HG03460 (cell line): Measurements from ENCODE around the gene MIDN.
"Not testable (repeated sequence)": the region's sequence is repeated elsewhere in the genome, so short reads cannot be mapped to it uniquely, and the experiment has no call there.

ENCODE experiments used
- ATAC-seq: cut with Tn5 transposase; IDR thresholded peaks from one replicate; pipeline ENCODE4 v1.9.1; 2021; ENCODE audit not compliant: unreplicated experiment

The MIDN gene

DNA sequence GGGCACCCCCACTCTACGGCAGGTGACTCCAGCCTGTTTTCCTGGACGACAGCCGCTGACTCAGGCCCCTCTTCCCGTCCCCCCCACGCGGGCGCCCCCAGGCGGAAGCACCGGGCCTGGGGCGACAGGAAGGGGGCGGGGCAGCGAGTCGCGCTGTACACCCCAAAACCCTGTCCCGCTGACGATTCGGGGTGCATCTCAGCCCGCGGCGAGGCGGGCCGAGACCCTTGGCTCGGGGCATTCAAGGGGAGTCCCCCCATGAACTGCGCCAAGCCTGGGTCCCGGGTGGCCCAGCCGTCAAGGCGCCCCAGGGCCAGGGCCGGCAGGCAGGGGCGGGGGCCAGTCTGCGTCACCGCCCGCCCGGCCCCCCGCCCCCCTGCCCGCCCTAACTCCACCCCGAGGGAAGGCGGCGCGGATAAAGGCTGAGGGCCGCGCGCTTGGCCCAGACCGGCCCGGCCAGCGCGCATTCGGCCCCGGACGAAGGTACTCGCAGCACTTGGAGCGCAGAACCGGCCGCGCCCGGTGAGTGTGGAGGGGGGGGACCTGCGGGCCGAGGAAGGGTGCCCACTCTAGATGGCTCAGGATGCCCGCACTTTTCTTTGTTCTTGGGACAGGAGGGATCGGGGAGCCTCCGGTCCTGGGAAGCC lies at the start of gene MIDN:
Gene MIDN, plus strand, starts transcription at position 445 of the 647 bp plus-strand sequence. CDS start 1,714 bp downstream, outside the sequence.
- peak; percentile 12 for ATAC-seq

DNA sequence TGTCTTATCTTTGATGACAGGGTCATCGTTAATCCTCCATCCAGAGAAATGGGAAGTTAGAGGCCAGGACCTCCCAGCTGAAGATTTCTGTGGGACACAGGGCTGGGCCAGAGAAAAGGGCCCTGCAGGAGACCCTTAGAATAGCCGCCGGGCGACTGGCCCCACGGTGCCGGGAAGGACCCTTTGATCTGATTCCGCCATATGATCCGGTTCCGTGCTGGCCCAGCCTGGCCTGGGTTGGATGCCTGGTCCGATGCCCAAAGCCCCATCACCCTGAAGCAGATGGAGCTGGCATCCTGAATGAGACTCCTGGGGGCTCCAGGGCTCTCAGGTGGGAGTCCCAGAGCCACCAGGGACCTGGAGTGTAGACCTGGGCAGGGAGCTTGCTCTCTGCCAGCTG lies 48.9 kb upstream of the MIDN start:
- no peak for ATAC-seq

DNA sequence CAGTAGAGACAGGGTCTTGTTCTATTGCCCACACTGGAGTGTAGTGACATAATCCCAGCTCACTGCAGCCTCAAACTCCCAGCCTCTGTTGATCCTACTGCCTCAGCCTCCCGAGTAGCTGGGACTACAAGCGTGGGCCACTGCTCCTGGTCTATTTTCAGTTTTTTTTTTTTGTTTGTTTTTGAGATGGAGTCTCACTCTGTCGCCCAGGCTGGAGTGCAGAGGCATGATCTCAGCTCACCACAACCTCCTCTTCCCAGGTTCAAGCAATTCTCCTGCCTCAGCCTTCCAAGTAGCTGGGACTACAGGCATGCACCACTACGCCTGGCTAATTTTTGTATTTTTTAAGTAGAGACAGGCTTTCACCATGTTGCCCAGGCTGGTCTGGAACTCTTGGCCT lies 47.8 kb upstream of the MIDN start:
- ATAC-seq = not testable (repeated sequence)

DNA sequence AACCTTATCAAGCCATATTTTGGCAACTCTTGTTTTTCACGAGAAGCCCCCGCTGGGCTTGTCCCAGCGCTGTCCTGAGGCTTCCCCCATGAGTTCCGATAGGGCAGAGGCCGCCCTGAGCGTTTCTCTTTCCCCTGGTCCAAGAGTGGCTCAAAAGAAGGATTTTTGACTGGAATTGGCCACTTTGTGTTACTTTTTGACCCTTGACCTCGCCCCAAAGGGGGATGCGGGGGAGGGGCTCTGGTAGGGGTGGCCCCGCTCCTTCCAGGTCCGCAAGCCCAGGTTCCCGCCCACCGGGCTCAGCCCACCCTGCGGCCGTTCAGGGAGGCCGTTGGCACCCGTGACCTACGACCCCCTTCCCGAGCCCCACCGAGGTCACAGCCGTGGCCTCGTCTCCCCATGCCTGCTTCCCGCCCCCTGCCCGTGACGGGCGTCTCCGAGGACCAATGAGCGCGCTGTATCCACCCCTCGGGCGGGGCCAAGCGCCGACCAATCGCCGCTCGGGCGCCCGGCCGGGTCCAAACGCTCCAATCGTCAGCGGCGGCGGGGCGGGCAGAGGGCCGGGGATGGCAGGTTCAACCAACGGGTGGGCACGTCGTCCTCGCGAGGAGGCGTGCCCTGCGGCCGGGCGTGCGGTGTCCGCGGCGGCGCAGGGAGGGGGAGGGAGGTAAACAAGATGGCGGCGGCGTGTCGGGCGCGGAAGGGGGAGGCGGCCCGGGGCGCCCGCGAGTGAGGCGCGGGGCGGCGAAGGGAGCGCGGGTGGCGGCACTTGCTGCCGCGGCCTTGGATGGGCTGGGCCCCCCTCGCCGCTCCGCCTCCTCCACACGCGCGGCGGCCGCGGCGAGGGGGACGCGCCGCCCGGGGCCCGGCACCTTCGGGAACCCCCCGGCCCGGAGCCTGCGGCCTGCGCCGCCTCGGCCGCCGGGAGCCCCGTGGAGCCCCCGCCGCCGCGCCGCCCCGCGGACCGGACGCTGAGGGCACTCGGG lies 43.0 kb upstream of the MIDN start, which contains the start of gene STK11:
Gene STK11, plus strand, starts transcription at position 665 of the 986 bp plus-strand sequence. CDS start 1,136 bp downstream, outside the sequence.
- peak; percentile 78 for ATAC-seq

DNA sequence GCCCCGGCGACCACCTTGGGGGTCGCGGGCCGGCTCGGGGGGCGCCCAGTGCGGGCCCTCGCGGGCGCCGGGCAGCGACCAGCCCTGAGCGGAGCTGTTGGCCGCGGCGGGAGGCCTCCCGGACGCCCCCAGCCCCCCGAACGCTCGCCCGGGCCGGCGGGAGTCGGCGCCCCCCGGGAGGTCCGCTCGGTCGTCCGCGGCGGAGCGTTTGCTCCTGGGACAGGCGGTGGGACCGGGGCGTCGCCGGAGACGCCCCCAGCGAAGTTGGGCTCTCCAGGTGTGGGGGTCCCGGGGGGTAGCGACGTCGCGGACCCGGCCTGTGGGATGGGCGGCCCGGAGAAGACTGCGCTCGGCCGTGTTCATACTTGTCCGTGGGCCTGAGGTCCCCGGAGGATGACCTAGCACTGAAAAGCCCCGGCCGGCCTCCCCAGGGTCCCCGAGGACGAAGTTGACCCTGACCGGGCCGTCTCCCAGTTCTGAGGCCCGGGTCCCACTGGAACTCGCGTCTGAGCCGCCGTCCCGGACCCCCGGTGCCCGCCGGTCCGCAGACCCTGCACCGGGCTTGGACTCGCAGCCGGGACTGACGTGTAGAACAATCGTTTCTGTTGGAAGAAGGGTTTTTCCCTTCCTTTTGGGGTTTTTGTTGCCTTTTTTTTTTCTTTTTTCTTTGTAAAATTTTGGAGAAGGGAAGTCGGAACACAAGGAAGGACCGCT lies 42.1 kb upstream of the MIDN start:
- ATAC-seq = no peak

DNA sequence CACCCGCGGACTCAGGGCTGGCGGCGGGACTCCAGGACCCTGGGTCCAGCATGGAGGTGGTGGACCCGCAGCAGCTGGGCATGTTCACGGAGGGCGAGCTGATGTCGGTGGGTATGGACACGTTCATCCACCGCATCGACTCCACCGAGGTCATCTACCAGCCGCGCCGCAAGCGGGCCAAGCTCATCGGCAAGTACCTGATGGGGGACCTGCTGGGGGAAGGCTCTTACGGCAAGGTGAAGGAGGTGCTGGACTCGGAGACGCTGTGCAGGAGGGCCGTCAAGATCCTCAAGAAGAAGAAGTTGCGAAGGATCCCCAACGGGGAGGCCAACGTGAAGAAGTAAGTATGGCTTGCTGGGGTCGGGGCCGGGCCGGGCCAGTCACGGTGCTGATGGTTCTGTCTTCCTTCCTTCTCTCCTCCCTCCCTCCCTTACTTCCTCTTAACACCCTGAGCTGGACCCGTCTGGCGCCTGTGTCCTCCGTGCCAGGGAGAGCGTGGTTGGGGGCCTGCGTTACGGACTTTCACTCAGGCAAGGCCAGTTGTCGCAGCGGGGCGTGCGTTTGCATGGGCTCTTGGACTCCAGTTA lies 41.4 kb upstream of the MIDN start:
- ATAC-seq = no peak

DNA sequence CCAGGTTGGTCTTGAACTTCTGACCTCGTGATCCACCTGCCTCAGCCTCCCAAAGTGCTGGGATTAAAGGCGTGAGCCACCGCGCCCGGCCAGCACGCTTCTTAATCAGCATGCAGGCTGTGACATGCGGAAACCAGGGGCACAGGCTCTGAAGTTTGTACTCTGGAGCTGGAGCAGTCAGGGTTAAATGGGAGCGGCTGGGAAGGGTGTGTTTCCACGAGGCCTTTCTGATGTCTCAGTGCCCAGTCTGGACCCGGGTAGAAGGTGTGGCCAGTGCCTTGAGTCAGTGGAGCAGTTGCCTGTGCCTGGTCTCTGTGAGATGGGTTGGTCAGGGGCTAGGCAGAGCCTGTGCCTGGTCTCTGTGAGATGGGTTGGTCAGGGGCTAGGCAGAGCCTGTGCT lies 39.6 kb upstream of the MIDN start:
- not testable (repeated sequence) for ATAC-seq

DNA sequence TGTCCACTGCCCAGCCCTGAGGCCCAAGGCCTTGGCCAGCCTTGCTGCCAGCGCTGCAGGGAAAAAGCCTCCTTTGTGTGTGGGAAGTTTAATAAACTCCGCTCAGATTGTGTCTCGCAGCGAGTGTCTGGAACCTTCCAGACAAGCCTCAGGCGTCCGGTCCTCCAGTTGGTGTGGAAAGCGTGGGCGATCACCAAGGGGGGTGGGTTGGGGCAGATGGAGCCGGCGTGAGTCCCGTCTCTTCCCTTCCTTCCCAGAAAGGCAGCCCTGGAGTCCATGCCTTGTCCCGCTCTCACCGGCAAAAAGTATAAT lies 38.2 kb upstream of the MIDN start:
- ATAC-seq = no peak

DNA sequence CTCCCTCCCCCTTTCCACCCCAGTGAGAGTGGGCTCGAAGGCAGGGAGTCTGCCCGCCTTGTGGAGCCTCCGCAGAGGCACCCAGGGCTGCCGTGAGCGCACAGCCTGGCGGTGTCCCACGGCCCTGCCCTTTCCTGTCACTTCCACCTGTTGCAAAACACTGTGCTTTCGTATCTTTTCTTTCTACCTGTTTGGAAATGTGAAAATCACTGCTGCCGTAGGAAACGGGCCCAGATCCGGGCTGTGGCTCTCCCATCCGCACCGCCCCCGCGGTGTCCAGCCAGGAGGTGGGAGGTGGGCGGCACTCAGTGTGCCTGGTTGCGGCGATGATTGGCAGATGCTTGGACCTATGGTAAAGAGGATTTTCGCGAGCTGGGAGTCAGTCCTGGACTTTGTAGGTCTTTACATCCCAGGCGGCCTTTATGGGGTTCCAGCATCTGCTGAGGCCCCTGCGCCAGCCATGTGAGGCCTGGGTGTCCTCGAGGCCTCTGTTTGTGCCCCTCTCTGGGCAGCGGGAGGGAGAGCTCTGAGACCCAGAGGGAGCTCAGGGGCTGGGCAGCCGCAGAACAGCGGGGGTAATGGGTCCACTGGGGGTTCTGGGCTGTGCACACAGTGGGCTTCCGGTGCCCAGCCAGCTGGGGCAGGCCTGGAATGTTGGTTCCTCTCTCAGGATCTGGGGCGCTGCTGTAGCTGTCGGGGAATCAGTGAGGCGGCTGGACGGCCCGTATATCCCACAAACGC lies 36.7 kb upstream of the MIDN start:
- no peak for ATAC-seq

DNA sequence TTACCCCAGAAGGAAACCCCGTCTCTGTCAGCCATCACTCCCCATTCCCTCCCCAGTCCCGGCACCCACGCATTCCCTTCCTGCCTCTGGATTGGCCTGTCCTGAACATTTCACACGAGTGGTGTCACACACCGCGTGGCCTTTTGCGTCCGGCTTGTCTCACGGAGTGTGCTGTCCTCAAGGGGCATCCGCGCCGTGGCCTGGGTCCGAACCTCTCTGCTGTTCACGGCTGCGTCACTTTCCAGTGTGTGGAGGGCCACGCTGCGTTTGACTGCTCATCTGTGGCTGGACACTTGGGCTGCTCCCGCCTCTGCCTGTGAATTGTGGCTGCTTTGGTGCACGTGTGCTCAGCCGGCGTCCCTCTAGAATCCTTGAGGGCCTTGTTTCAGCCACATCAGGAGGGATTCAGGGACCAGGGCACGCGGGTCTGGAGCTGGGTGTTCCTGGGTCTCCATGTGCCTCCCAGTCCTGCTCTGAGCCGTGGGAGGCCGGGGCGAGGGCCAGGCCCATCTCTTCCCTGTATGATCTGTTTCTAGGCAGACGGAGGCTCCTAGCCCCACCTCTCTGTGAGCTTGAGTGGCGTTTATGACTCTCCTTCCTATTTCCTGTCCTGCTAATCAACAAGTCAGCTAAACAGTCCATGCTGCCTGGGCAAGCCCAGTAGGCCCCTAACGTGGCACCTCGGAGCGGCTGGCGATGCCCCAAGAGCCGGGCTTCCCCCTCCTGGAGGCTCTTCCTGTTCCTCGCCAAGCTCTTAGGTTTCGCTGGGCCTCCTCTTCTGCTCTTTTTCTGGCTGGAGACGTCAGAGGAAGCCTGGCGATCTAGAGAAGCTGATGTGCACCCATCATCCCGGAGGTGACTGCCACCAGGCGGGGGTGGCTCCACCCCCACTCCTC lies 34.7 kb upstream of the MIDN start:
- no peak for ATAC-seq

DNA sequence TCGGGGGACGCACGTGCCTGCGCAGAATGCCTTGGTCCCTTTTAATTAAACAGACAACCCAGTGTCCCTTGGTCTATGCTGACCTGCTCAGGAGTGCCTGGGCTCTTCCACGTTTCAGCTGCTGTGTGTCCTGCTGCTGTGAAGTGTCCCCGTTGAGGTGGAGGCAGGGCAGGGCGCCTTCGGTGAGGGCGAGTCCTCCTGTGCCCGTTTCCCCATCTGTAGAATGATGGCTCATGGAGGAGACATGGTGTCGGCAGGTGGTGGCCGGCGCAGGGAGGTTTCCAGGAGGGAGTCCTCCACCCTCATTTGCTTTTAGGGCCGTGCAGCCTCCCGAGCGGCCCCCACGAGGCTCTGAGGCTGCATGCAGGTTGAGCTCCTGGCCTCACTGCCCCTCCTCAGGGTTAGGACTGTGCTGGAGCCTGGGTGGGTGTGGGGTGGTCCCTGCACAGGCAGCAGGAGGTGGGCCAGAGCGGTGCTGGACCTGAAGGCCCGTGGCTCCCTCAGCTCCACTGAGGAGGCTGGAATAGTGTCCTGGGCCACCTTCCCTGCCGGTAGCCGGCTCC lies 34.0 kb upstream of the MIDN start:
- no peak for ATAC-seq

DNA sequence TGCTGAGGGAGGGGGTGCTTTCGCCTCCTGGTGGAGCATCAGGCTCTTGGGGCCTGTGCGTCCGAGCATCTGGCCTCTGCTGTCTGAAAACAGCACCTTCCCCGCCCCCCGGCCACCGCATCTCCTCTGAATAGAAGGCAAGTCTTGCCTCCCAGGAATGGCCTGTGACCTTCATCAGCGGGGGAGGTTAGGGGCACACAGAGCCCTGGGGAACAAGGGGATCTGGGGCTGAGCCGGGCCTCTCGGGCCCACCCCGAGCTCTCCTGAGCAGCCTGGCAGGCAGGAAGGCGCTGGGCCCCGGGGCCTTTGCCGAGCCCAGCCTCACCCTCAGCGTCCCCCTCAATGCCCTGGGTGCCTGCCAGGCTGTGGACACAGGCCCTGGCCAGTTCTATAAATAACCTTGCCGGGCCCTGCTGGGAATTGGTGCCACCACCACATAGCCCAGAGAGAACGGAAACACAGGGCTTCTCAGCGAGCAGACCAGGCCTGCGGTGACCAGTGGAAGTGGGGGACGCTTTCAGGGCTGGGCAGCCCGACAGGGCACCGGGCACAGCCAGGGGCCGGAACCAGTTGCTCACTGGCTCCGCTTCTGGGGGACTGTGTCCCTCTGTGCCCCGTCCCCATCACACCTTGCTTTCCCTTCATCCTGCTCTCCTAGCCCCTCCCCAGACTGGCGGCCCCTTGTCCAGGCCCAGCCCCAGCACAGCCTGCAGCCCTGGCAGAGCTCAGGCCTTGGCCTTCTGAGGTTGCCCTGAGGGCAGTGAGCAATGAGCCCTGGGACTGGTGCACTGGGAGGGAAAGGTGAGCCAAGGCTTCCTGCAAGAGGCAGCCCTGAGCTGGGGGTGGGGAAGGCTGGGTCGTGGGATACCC lies 33.3 kb upstream of the MIDN start:
- ATAC-seq = no peak

DNA sequence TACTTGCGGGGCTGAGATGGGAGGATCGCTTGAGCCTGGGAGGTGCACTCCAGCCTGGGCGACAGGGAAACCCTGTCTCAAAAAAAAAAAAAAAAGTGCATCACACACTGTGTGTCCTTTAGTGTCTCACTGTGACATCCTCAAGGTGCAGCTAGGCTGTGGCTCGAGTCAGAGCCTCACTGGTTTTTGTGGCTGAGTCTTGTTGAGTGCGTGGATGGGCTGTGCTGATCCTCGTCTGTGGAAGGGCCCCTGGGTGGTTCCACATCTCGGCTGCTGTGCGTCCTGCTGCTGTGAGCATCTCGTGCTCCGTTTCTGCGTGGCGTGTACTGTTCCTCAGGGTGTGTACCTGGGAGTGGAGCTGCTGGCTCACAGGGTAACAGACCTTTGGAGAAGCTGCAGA lies 31.6 kb upstream of the MIDN start:
- no peak for ATAC-seq

DNA sequence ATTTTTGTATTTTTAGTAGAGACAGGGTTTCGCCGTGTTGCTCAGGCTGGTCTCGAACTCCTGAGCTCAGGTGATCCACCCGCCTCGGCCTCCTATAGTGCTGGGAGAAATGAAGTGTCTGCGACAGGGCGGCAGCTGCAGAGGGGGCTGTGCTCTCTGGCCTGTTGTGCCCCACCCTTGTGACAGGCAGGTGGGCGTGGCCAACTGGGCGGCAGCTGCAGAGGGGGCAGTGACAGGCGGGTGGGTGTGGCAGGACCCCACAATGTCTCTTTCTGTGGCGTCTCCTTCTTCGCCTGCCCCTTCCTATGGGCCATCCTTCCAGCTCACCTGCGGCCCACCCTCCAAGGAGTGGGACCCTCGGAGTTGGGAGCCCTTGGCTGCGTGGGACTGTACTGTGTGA lies 31.0 kb upstream of the MIDN start:
- ATAC-seq = no peak

DNA sequence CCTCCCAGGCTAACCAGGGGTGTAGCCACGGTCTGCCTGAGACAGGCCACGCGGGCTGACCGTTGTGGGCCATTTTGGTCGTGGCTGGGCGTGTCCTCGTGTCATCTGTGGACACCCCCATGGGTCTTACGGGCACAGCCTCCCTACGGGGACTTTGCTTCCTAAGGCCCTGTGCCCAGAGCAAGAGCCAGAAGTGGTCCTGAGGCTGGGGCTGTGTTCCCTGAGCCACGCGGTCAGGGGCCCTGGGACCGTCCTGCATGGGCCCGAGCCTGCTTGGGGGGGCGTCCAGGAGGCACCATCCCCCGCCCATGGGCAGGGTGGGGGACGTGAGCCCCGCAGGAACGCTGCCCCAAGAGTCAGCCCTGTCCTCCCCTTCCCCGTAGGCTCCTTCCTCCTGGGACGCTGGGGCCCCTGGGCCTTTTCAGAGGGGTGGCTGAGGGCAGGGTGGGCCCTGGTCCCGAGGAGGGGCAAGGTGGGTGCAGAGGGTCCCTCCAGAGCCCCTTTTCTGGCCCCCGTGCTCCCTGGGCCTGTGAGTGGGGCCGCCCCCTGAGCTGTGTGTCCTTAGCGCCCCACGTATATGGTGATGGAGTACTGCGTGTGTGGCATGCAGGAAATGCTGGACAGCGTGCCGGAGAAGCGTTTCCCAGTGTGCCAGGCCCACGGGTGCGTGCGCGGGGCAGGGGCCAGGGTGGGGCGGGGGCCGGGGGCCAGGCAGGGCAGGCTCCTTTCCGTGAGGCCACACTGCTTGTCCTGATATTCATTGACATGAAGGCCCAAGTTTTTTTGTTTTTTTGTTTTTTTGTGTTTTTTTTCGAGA lies 29.4 kb upstream of the MIDN start:
- ATAC-seq = no peak

DNA sequence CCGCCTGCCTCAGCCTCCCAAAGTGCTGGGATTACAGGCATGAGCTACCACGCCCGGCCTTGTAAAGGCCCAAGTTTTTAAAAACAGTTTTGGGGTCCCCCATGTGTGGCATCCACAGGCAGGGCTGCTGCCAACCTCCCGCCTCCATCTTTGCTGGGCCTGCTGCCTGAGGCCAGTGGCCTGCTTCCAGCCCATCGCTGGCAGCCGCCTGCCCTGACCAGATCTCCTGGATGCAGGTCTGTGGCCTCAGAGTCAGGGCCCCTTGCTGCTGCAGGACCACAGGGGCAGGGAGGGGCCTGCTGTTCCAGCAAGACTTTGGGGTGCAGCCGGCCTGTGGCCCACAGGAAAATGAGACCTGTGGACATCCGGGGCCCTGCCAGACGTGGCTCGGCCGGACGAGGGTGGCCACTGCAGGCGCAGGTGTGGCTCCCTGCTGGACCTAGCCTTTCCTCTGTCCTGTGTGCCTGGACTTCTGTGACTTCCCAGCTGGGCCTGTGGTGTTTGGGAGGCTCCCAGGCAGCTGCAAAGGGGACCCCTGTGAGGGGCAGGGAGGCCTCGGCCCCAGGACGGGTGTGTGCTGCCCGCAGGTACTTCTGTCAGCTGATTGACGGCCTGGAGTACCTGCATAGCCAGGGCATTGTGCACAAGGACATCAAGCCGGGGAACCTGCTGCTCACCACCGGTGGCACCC lies 28.5 kb upstream of the MIDN start:
- no peak for ATAC-seq

DNA sequence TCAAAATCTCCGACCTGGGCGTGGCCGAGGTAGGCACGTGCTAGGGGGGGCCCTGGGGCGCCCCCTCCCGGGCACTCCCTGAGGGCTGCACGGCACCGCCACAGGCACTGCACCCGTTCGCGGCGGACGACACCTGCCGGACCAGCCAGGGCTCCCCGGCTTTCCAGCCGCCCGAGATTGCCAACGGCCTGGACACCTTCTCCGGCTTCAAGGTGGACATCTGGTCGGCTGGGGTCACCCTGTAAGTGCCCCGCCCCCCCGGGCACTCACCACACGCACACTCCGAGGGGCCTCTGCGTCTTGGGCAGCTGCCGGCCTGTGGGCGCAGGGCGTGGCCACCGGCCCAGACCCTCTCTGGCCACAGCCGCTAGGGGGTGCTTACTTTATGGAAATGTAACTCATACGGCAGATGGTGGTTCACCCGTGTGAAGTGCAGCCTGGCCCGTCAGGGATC lies 27.9 kb upstream of the MIDN start:
- ATAC-seq = no peak
